ENCODE results near the gene P2RY4. TPM values are rescaled to one million over a fixed set of nuclear protein-coding genes. Genes with fewer than 3 reads are reported as not detected.

P2RY4 gene
- total RNA-seq, 4 donors from 2014 or later = 0.51 to 2.1 (median 0.75) TPM; not detected in 1

GRCh38 chrX:70280573-70280972 lies 20.6 kb upstream of the P2RY4 start:
- TF ChIP-seq CTCF (IDR thresholded peaks at IDR 0.05; ENCODE audit: low read depth) = no peak

- no peak for TF ChIP-seq CTCF (IDR thresholded peaks at IDR 0.05; ENCODE audit: low read depth)
Observed at GRCh38 chrX:70279081-70279480, 19.1 kb upstream of the P2RY4 start.

- no peak for TF ChIP-seq CTCF (IDR thresholded peaks at IDR 0.05; ENCODE audit: low read depth)
Observed at GRCh38 chrX:70268034-70268433, 8.0 kb upstream of the P2RY4 start, which contains the start of gene ARR3. Gene ARR3 (plus strand): TSS chrX:70268334. CDS start chrX:70269386, 1,052 bp downstream.

GRCh38 chrX:70264784-70265183 lies 4.8 kb upstream of the P2RY4 start:
- no peak for TF ChIP-seq CTCF (IDR thresholded peaks at IDR 0.05; ENCODE audit: low read depth)

GRCh38 chrX:70262952-70263567 lies 3.1 kb upstream of the P2RY4 start:
- no peak for TF ChIP-seq CTCF (IDR thresholded peaks at IDR 0.05; ENCODE audit: low read depth)

GRCh38 chrX:70257423-70258288 lies 2.3 kb downstream of the P2RY4 start:
- TF ChIP-seq CTCF (IDR thresholded peaks at IDR 0.05; ENCODE audit: low read depth) = no peak

- no peak for TF ChIP-seq CTCF (IDR thresholded peaks at IDR 0.05; ENCODE audit: low read depth)
Observed at GRCh38 chrX:70255452-70255851, 4.6 kb downstream of the P2RY4 start.

Data from subcutaneous adipose tissue (tissue), 4 donors.